Hepatocyte (in vitro differentiated cells): ENCODE data around the gene RACGAP1.

Source experiments
- EZH2 ChIP-seq: fragments of 200-600 bp; sonication (generic); IDR thresholded peaks from 2 replicates; pipeline ENCODE4 v1.6.1; 2016; ENCODE audit warnings: antibody characterized with exemption, mild to moderate bottlenecking, borderline replicate concordance
- EZH2phosphoT487 ChIP-seq: fragments of 200-600 bp; sonication (generic); IDR thresholded peaks from one replicate; pipeline ENCODE4 v1.6.1; 2018; ENCODE audit warnings: antibody characterized with exemption, mild to moderate bottlenecking, low read depth, moderate library complexity; ENCODE audit not compliant: unreplicated experiment, severe bottlenecking
- TF ChIP-seq, protein P1 (sequence below): fragments of 200-600 bp; sonication (generic); IDR thresholded peaks from 2 replicates; pipeline ENCODE4 v1.5.1; 2016; ENCODE audit warnings: antibody characterized with exemption, mild to moderate bottlenecking; ENCODE audit not compliant: poor library complexity

DNA sequence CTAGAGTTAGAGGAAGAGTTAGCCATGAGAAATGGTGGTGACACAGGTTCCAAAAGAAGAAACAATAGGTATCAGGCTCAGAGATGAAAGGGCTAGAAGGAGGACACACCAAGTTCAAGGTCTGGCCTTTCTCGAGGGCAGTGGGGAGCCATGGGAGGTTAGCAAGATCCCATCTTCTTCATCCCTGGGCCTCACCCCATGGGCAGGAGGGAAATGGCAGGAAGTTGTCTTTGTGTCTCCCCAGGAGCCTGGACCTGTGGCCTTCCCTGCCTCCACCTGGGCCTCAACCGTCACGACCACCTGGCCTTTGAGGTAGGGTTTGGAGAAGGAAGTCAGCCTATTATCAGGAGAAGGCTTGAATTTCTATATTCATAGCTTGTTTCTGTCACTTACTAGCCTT is 80.6 kb downstream of the RACGAP1 start:
- TF ChIP-seq EZH2 = no peak
- TF ChIP-seq, protein P1, sequence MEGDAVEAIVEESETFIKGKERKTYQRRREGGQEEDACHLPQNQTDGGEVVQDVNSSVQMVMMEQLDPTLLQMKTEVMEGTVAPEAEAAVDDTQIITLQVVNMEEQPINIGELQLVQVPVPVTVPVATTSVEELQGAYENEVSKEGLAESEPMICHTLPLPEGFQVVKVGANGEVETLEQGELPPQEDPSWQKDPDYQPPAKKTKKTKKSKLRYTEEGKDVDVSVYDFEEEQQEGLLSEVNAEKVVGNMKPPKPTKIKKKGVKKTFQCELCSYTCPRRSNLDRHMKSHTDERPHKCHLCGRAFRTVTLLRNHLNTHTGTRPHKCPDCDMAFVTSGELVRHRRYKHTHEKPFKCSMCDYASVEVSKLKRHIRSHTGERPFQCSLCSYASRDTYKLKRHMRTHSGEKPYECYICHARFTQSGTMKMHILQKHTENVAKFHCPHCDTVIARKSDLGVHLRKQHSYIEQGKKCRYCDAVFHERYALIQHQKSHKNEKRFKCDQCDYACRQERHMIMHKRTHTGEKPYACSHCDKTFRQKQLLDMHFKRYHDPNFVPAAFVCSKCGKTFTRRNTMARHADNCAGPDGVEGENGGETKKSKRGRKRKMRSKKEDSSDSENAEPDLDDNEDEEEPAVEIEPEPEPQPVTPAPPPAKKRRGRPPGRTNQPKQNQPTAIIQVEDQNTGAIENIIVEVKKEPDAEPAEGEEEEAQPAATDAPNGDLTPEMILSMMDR = no peak
- no peak for TF ChIP-seq EZH2phosphoT487
